Heart left ventricle (tissue), 16 donors: ENCODE data around the gene TLR1. TPM values are rescaled to one million over a fixed set of nuclear protein-coding genes. Genes with fewer than 3 reads are reported as not detected.

Experiments used
- ATAC-seq, 4 donors: fragments of 200-7000 bp; cut with Tn5 transposase; one replicate each; pipeline ENCODE4 v1.9.1; 2020 to 2022; ENCODE audit warnings: moderate library complexity in 4 of 4, mild to moderate bottlenecking in 3 of 4, moderate number of reproducible peaks in 1 of 4
- DNase-seq, 5 donors: peaks; one replicate each; pipeline ENCODE4 v3.0.0-alpha.2; 2020
- H3K27ac ChIP-seq, 12 donors: fragments of 200-600 bp; sonication (generic) in 4 of 12; one replicate each; pipeline versions ENCODE4 v1.5.0 to v1.8.0; 2016 to 2022; ENCODE audit warnings: mild to moderate bottlenecking in 2 of 12
- H3K27me3 ChIP-seq, 9 donors: fragments of 200-600 bp; sonication (generic) in 2 of 9; one replicate each; pipeline versions ENCODE4 v1.5.1 to v1.8.0; 2016 to 2022; ENCODE audit warnings: mild to moderate bottlenecking in 3 of 9
- H3K36me3 ChIP-seq, 9 donors: fragments of 200-600 bp; sonication (generic) in 2 of 9; one replicate each; pipeline versions ENCODE4 v1.5.0 to v1.8.0; 2018 to 2022; ENCODE audit warnings: mild to moderate bottlenecking in 2 of 9
- H3K4me1 ChIP-seq, 12 donors: fragments of 200-600 bp; sonication (generic) in 4 of 12; one replicate each; pipeline versions ENCODE4 v1.5.0 to v1.8.0; 2016 to 2022; ENCODE audit warnings: mild to moderate bottlenecking in 3 of 12
- H3K4me3 ChIP-seq, 12 donors: fragments of 200-600 bp; sonication (generic) in 4 of 12; one replicate each; pipeline versions ENCODE4 v1.5.0 to v1.8.0; 2017 to 2022; ENCODE audit warnings: mild to moderate bottlenecking in 9 of 12, moderate library complexity in 4 of 12
- H3K9me3 ChIP-seq, 12 donors: fragments of 200-600 bp; sonication (generic) in 4 of 12; one replicate each; pipeline versions ENCODE4 v1.5.0 to v1.8.0; 2016 to 2022; ENCODE audit warnings: mild to moderate bottlenecking in 1 of 12
- CTCF ChIP-seq, 12 donors: fragments of 200-600 bp; sonication (generic) in 4 of 12; IDR thresholded peaks; one replicate each; pipeline versions ENCODE4 v1.5.0 to v1.8.0; 2018 to 2022; ENCODE audit warnings: antibody characterized with exemption in 12 of 12, mild to moderate bottlenecking in 5 of 12
- POLR2A ChIP-seq, 2 donors: fragments of 450-650 bp; IDR thresholded peaks; one replicate each; pipeline ENCODE4 v1.6.1; 2017; ENCODE audit warnings: antibody characterized with exemption in 2 of 2, mild to moderate bottlenecking in 2 of 2, moderate library complexity in 2 of 2
- WGBS, 4 donors: extraction: QIAGEN DNeasy Blood & Tissue Kit in 2 of 4; methylation state at CpG; one replicate each; pipeline versions ENCODE4 v1.1.5 to v1.1.7; 2013 to 2018; 5-methylcytosine and 5-hydroxymethylcytosine counted together
- intact Hi-C, 10 donors: fragments of 100-400 bp; cut with DNase I; formaldehyde crosslinking; loops; one replicate each; pipeline versions ENCODE4 v1.11.1 to v1.14.2; 2022
- polyA plus RNA-seq, 2 donors: library from polyadenylated mRNA; stranded (reverse); fragments of 200-250 nt; gene quantifications; one replicate each; pipeline ENCODE4 v1.2.3, GENCODE V29; 2013
- total RNA-seq, 9 donors: library from RNA; depleted of rRNA in 2 of 9; stranded (reverse); fragments of >200 nt in 2 of 9; fragmentation: NEBNext Ultra II Directional in 3 of 9; extraction: Animal tissue kit (Norgen Biotek cat#: 25700) in 3 of 9; gene quantifications; one replicate each; pipeline versions ENCODE4 v1.1.0 to v1.2.4, GENCODE V29; 2016 to 2023
- donor health status: ischemic (EF 13 %, LVEDD 7.1; RV severe dilation, severe dysfunction).
- donor health status: healthy with polysubstance abuse.
- donor health status: DM: no; HTN: yes; CAD: no.
- donor health status: DM: no; HTN: no; CAD: no.
- donor health status: ischemic (EF 25% LVEDD 6.9; RV normal size, moderate dysfunction).
- donor health status: ischemic (EF 25% LVEDD 5.7; RV mildly dilated, moderate dysfunction).
- donor health status: healthy.
- donor health status: DM: yes; HTN: yes; CAD: no.
- donor health status: ischemic (EF 35%, LVEDD 5.7; RV mildly dilated, moderate dysfunction).
- donor health status: nonischemic (EF 11% LVEDD 7.7; RV severe dilation, severe dysfunction).
- donor health status: DM: yes; HTN: yes; CAD: no.
- donor health status: PGD.
- donor health status: ischemic (EF 29% LVEDD 5.4; RV normal size, mild dysfunction).
- donor health status: nonischemic (EF 23%, LVEDD 6.1; RV moderate dilation, normal function).

The TLR1 gene
- total and polyA plus RNA-seq, 11 donors, result 0.34 to 31.8 (median 2.8) TPM

GRCh38 chr4:38837334-38837733, 32.7 kb upstream of the TLR1 start:
- H3K27ac ChIP-seq, result no peak overlapping the region
- no peaks in the 10 kb centered on the region for H3K36me3 ChIP-seq
- H3K9me3 ChIP-seq, result peaks cover 0 to 41% (median 18%) of the 10 kb centered on the region in 12 donors
- no peaks in the 10 kb centered on the region for H3K27me3 ChIP-seq
- no peak for TF ChIP-seq CTCF (IDR thresholded peaks at IDR 0.05)
- H3K4me3 ChIP-seq, result no peak overlapping the region
- H3K4me1 ChIP-seq, result peaks cover 0 to 15% (median 0%) of the 10 kb centered on the region in 12 donors
- intact Hi-C loops, result no loop called here
- ATAC-seq, result no peak
- DNase-seq, result no peak

- Histone ChIP-seq H3K4me3 (no peak overlapping the region), H3K36me3 (no peaks in the 10 kb centered on the region), H3K4me1 (peaks cover 0 to 20% (median 0%) of the 10 kb centered on the region in 12 donors), H3K9me3 (peaks cover 0 to 41% (median 18%) of the 10 kb centered on the region in 12 donors), H3K27me3 (no peaks in the 10 kb centered on the region), H3K27ac (no peak overlapping the region)
- 87 to 91% (median 89%) methylated on average over 4 of the region's 4 CpGs for WGBS, 4 donors
- TF ChIP-seq CTCF (IDR thresholded peaks at IDR 0.05) (no peak), POLR2A (IDR thresholded peaks at IDR 0.05) (no peak)
- no peak for ATAC-seq
- intact Hi-C loops, result no loop called here
- DNase-seq, result no peak
These were observed 30.0 kb upstream of the TLR1 start for GRCh38 chr4:38834570-38834969.

- TF ChIP-seq POLR2A (IDR thresholded peaks at IDR 0.05), result no peak
- intact Hi-C loops, result no loop called here
- H3K4me3 ChIP-seq, result no peak overlapping the region
- H3K27ac ChIP-seq, result no peak overlapping the region
- H3K36me3 ChIP-seq, result peaks cover 0 to 6% (median 0%) of the 10 kb centered on the region in 9 donors
- peaks cover 0 to 39% (median 18%) of the 10 kb centered on the region in 12 donors for H3K9me3 ChIP-seq
- H3K27me3 ChIP-seq, result no peaks in the 10 kb centered on the region
- H3K4me1 ChIP-seq, result peaks cover 0 to 17% (median 0%) of the 10 kb centered on the region in 12 donors
- WGBS, 4 donors, result 88 to 91% (median 89%) methylated on average over 6 to 7 of the region's 7 CpGs
- ATAC-seq, result no peak
- no peak for DNase-seq
These were observed 28.3 kb upstream of the TLR1 start for GRCh38 chr4:38832624-38833528.

GRCh38 chr4:38832206-38832605, 27.6 kb upstream of the TLR1 start:
- H3K4me3 ChIP-seq, result no peak overlapping the region
- peaks cover 0 to 6% (median 0%) of the 10 kb centered on the region in 9 donors for H3K36me3 ChIP-seq
- intact Hi-C loops, result no loop called here
- DNase-seq (no peak), ATAC-seq (no peak)
- H3K27me3 ChIP-seq, result no peaks in the 10 kb centered on the region
- H3K4me1 ChIP-seq, result peaks cover 0 to 11% (median 0%) of the 10 kb centered on the region in 12 donors
- peaks cover 0 to 32% (median 16%) of the 10 kb centered on the region in 12 donors for H3K9me3 ChIP-seq
- no peak overlapping the region for H3K27ac ChIP-seq
- 88 to 96% (median 94%) methylated on average over 1 of the region's 1 CpG for WGBS, 4 donors
- TF ChIP-seq POLR2A (IDR thresholded peaks at IDR 0.05), result no peak
- no peak for TF ChIP-seq CTCF (IDR thresholded peaks at IDR 0.05)
